Trophoblast cell (in vitro differentiated cells and primary cell): Measurements from ENCODE around the gene CALCA.

Experiments
- DNase-seq, 2 donors: peaks; one replicate each; pipeline ENCODE4 v3.0.0-alpha.2; 2016
- H2AFZ ChIP-seq: 2 replicates; pipeline ENCODE4 v1.6.1; 2013; ENCODE audit warnings: low read length, moderate library complexity, mild to moderate bottlenecking; ENCODE audit not compliant: insufficient read depth, poor library complexity
- H2AK5ac ChIP-seq: 2 replicates; pipeline ENCODE4 v1.6.1; 2013; ENCODE audit warnings: mild to moderate bottlenecking, low read length
- H2BK120ac ChIP-seq: 2 replicates; pipeline ENCODE4 v1.6.1; 2013; ENCODE audit warnings: low read length, mild to moderate bottlenecking, moderate library complexity; ENCODE audit not compliant: insufficient read depth, poor library complexity
- H2BK12ac ChIP-seq: 2 replicates; pipeline ENCODE4 v1.6.1; 2013; ENCODE audit warnings: mild to moderate bottlenecking, low read length, moderate library complexity
- H2BK5ac ChIP-seq: 2 replicates; pipeline ENCODE4 v1.6.1; 2013; ENCODE audit warnings: low read length, low read depth, moderate library complexity, mild to moderate bottlenecking; ENCODE audit not compliant: poor library complexity
- H3K14ac ChIP-seq: 2 replicates; pipeline ENCODE4 v1.6.1; 2013; ENCODE audit warnings: mild to moderate bottlenecking, low read length
- H3K18ac ChIP-seq: 2 replicates; pipeline ENCODE4 v1.6.1; 2013; ENCODE audit warnings: mild to moderate bottlenecking, low read length
- H3K23ac ChIP-seq: 2 replicates; pipeline ENCODE4 v1.6.1; 2013; ENCODE audit warnings: low read length
- H3K27ac ChIP-seq: 2 replicates; pipeline ENCODE4 v1.5.1; 2013; ENCODE audit warnings: low read depth, mild to moderate bottlenecking, inconsistent platforms, low read length, moderate library complexity
- H3K27me3 ChIP-seq: 2 replicates; pipeline ENCODE4 v1.6.1; 2013; ENCODE audit warnings: inconsistent platforms, mild to moderate bottlenecking, low read length, moderate library complexity; ENCODE audit not compliant: insufficient read depth
- H3K36me3 ChIP-seq, 2 experiments: 1 replicate in 1 of 2; 2 replicates in 1 of 2; pipeline ENCODE4 v1.6.1; 2013; ENCODE audit warnings: low read length in 2 of 2, mild to moderate bottlenecking in 2 of 2, moderate library complexity in 1 of 2; ENCODE audit not compliant: insufficient read depth in 2 of 2, control insufficient read depth in 1 of 2
- H3K4ac ChIP-seq: 2 replicates; pipeline ENCODE4 v1.6.1; 2013; ENCODE audit warnings: low read depth, mild to moderate bottlenecking, low read length, moderate library complexity
- H3K4me1 ChIP-seq, 2 experiments: 1 replicate in 1 of 2; 2 replicates in 1 of 2; pipeline ENCODE4 v1.6.1; 2013; ENCODE audit warnings: low read length in 2 of 2, mild to moderate bottlenecking in 2 of 2, moderate library complexity in 1 of 2; ENCODE audit not compliant: insufficient read depth in 2 of 2, control insufficient read depth in 1 of 2
- H3K4me2 ChIP-seq: 2 replicates; pipeline ENCODE4 v1.6.1; 2013; ENCODE audit warnings: inconsistent platforms, mild to moderate bottlenecking, low read length, moderate library complexity
- H3K4me3 ChIP-seq: 2 replicates; pipeline ENCODE4 v1.5.1; 2013; ENCODE audit warnings: mild to moderate bottlenecking, low read depth, low read length, inconsistent platforms
- H3K79me1 ChIP-seq: one replicate; pipeline ENCODE4 v1.6.1; 2013; ENCODE audit warnings: low read length
- H3K79me2 ChIP-seq: 2 replicates; pipeline ENCODE4 v1.6.1; 2013; ENCODE audit warnings: low read length, mild to moderate bottlenecking; ENCODE audit not compliant: control insufficient read depth, insufficient read depth, poor library complexity
- H3K9ac ChIP-seq: 2 replicates; pipeline ENCODE4 v1.6.1; 2013; ENCODE audit warnings: mild to moderate bottlenecking, low read length
- H3K9me3 ChIP-seq: 2 replicates; pipeline ENCODE4 v1.6.1; 2013; ENCODE audit warnings: low read depth, mild to moderate bottlenecking, control low read depth, inconsistent platforms, low read length; ENCODE audit not compliant: insufficient read depth
- H4K12ac ChIP-seq: 2 replicates; pipeline ENCODE4 v1.6.1; 2013; ENCODE audit warnings: low read depth, mild to moderate bottlenecking, low read length, moderate library complexity
- H4K8ac ChIP-seq: 2 replicates; pipeline ENCODE4 v1.6.1; 2013; ENCODE audit warnings: low read depth, mild to moderate bottlenecking, low read length, moderate library complexity
- H4K91ac ChIP-seq: one replicate; pipeline ENCODE4 v1.6.1; 2013; ENCODE audit warnings: low read depth, mild to moderate bottlenecking, low read length, moderate library complexity
- WGBS: extraction: QIAGEN DNeasy Blood & Tissue Kit; methylation state at CpG from one replicate; pipeline ENCODE4 v1.1.7; 2013; ENCODE audit warnings: missing lambda C conversion rate; ENCODE audit not compliant: insufficient read length, insufficient coverage; ENCODE audit errors: extremely low coverage; 5-methylcytosine and 5-hydroxymethylcytosine counted together

CALCA gene

DNA sequence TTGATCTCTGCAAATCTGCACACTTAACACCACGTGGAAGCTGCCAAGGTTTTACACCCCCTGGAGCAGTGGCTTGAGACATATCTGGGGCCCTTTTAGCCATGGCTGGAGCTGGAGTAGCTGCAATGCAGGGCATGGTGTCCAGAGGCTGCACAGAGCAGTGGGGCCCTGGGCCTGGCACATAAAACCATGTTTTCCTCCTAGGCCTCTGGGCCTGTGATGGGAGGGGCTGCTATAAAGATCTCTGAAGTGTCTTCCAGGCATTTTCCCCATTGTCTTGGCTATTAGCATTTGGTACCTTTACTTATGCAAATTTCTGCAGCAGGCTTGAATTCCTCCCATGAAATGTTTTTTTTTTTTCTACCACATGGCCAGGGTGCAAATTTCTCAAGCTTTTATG lies 33.2 kb downstream of the CALCA start:
- Histone ChIP-seq H2BK120ac (no peak overlapping the region), H2BK5ac (no peak overlapping the region), H3K4me3 (no peak overlapping the region), H3K9ac (no peak overlapping the region), H2AFZ (no peak overlapping the region), H3K9me3 (peaks cover 5% of the 10 kb centered on the region), H3K79me2 (no peaks in the 10 kb centered on the region), H3K4me1 (no peaks in the 10 kb centered on the region), H3K27me3 (no peaks in the 10 kb centered on the region), H3K14ac (no peak overlapping the region), H4K12ac (no peak overlapping the region), H2AK5ac (no peak overlapping the region), H3K27ac (no peak overlapping the region), H3K4me2 (no peak overlapping the region), H3K79me1 (no peaks in the 10 kb centered on the region), H3K4ac (no peak overlapping the region), H2BK12ac (no peak overlapping the region), H4K91ac (no peak overlapping the region), H3K18ac (no peak overlapping the region), H4K8ac (no peak overlapping the region), H3K36me3 (no peaks in the 10 kb centered on the region), H3K23ac (no peak overlapping the region)
- WGBS = no CpG with 5 or more reads among the region's 1 CpG
- no peak for DNase-seq

DNA sequence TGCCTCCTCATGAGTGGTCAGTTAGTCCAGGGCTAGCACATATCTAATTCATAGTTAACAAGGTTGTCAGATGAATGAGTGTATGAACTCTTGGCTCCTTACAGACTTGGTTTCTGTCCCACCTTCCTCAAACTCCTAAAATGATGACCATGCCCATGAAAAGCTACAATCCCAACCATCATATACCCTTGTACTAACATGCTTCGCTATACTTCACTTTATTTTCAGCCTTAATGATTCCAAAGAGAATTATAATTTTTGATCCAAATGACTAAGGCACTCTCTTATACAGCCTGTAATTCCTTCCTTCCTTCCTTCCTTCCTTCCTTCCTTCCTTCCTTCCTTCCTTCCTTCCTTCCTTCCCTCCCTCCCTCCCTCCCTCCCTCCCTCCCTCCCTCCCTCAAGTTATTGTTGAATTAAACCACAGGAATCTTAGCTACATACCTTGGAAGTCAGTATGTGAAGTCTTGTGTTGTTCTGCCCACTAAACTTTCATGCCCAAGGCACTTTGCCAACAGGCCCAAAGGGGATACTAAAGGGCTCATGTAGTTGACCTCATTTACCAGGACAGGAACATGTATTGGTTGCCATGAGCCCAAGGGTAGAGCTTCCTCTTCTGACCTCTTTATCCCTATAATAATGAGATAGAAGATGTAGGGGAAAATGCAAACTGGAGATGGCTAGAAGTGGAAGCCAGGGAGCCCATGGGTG lies 37.4 kb downstream of the CALCA start:
- Histone ChIP-seq H3K27ac (no peak overlapping the region), H4K8ac (no peak overlapping the region), H3K79me2 (no peaks in the 10 kb centered on the region), H2BK12ac (no peak overlapping the region), H2BK120ac (no peak overlapping the region), H3K4me2 (no peak overlapping the region), H4K91ac (no peak overlapping the region), H2AK5ac (no peak overlapping the region), H2AFZ (no peak overlapping the region), H4K12ac (no peak overlapping the region), H3K23ac (no peak overlapping the region), H3K36me3 (no peaks in the 10 kb centered on the region), H3K9me3 (peaks cover 5% of the 10 kb centered on the region), H2BK5ac (no peak overlapping the region), H3K18ac (no peak overlapping the region), H3K14ac (no peak overlapping the region), H3K4me3 (no peak overlapping the region), H3K27me3 (no peaks in the 10 kb centered on the region), H3K4ac (no peak overlapping the region), H3K9ac (no peak overlapping the region), H3K4me1 (no peaks in the 10 kb centered on the region), H3K79me1 (no peaks in the 10 kb centered on the region)
- WGBS = no CpG with 5 or more reads among the region's 1 CpG
- DNase-seq = no peak

DNA sequence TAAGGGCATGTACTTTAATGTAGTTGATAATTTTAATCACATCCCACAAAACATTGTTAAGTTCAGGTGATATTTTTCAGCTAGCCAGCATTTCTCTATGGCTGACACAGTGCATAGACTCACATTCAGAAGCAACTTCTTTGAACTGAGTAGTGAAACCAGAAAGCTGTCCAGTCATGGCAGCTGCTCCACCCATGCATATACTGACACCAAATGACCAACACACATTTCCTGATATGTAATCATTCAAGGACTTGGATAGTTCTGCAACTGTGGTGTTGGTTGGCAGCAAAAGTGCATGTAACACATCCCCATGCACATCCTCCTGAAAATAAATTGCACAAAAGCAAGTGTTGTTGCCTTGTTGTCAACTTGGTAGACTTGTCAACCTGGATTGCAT lies 39.7 kb downstream of the CALCA start:
- Histone ChIP-seq H3K27ac (no peak overlapping the region), H4K91ac (no peak overlapping the region)

DNA sequence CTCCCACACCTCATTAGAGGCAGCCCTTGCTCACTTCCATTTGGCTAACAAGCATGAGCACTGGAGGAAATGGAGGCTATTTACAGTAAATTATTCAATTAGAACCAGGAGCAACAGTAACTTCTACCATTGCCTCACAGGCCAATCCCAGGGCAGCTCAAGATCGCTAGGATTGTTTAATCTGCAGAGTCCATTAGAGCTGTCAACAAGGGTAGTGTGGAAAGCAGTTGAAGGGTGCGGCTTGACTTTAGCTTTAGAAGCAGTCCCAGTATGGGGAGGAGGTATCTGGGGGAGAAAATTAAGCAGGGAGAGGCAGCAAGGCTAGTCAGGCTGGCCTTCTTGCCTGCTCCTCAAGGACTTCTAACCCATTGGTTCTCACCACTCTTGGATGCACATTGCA lies 41.8 kb downstream of the CALCA start:
- Histone ChIP-seq H4K12ac (no peak overlapping the region), H3K9me3 (no peaks in the 10 kb centered on the region), H3K9ac (no peak overlapping the region), H2BK12ac (no peak overlapping the region), H3K36me3 (no peaks in the 10 kb centered on the region), H3K4me2 (no peak overlapping the region), H3K79me1 (no peaks in the 10 kb centered on the region), H3K23ac (no peak overlapping the region), H2AFZ (no peak overlapping the region), H3K27me3 (no peaks in the 10 kb centered on the region), H4K91ac (no peak overlapping the region), H3K14ac (no peak overlapping the region), H2BK5ac (no peak overlapping the region), H3K4me3 (no peak overlapping the region), H3K4ac (no peak overlapping the region), H2AK5ac (no peak overlapping the region), H3K79me2 (no peaks in the 10 kb centered on the region), H4K8ac (no peak overlapping the region), H3K4me1 (no peaks in the 10 kb centered on the region), H2BK120ac (no peak overlapping the region), H3K18ac (no peak overlapping the region), H3K27ac (no peak overlapping the region)
- DNase-seq = no peak
- whole genome bisulfite sequencing = no CpG with 5 or more reads among the region's 2 CpGs

More for the DNA sequence above, 39.7 kb downstream of the CALCA start:
- DNase-seq = no peak
- H2BK12ac ChIP-seq = no peak overlapping the region
- no peaks in the 10 kb centered on the region for H3K4me1 ChIP-seq
- no peak overlapping the region for H3K4me3 ChIP-seq
- no peaks in the 10 kb centered on the region for H3K9me3 ChIP-seq
- no peaks in the 10 kb centered on the region for H3K79me1 ChIP-seq
- no peaks in the 10 kb centered on the region for H3K79me2 ChIP-seq
- H3K27me3 ChIP-seq = no peaks in the 10 kb centered on the region
- no peak overlapping the region for H3K23ac ChIP-seq
- H2AFZ ChIP-seq = no peak overlapping the region
- no peak overlapping the region for H3K18ac ChIP-seq
- no peak overlapping the region for H4K12ac ChIP-seq
- no peaks in the 10 kb centered on the region for H3K36me3 ChIP-seq
- no peak overlapping the region for H4K8ac ChIP-seq
- H3K14ac ChIP-seq = no peak overlapping the region
- no peak overlapping the region for H2BK5ac ChIP-seq
- no peak overlapping the region for H3K9ac ChIP-seq
- H2BK120ac ChIP-seq = no peak overlapping the region
- no peak overlapping the region for H2AK5ac ChIP-seq
- no peak overlapping the region for H3K4ac ChIP-seq
- H3K4me2 ChIP-seq = no peak overlapping the region
